Measurements from ENCODE around the gene ARPC5. TPM values are rescaled to one million over a fixed set of nuclear protein-coding genes. Genes with fewer than 3 reads are reported as not detected.

Gene ARPC5
- total RNA-seq, 1 donor from 2014 or later, result 191 TPM

DNA sequence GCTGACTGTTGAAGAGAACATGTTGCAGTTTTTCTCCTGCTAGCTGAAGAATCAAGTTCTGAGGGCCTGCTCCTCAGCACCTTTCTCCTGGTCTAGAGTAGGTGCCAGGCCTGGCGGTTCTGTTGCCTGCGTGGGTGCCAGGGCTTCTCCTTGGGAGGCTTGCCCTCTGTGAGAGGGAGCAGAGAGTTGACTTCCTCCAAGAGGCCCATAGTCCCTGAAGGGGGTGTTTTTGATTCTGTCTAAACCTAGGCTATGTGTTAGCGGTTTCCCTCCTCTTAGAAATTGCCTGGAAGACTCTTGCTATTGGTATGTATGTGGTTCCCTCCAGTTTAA, 17.8 kb upstream of the ARPC5 start:
- Histone ChIP-seq H3K36me3 (no peaks in the 10 kb centered on the region), H3K4me3 (no peak overlapping the region), H3K27me3 (ENCODE audit: low read depth) (no peaks in the 10 kb centered on the region), H3K9me3 (no peaks in the 10 kb centered on the region), H3K27ac (peak overlapping the region; percentile 73), H3K4me1 (peaks cover 27% of the 10 kb centered on the region)
- TF ChIP-seq, protein P1, sequence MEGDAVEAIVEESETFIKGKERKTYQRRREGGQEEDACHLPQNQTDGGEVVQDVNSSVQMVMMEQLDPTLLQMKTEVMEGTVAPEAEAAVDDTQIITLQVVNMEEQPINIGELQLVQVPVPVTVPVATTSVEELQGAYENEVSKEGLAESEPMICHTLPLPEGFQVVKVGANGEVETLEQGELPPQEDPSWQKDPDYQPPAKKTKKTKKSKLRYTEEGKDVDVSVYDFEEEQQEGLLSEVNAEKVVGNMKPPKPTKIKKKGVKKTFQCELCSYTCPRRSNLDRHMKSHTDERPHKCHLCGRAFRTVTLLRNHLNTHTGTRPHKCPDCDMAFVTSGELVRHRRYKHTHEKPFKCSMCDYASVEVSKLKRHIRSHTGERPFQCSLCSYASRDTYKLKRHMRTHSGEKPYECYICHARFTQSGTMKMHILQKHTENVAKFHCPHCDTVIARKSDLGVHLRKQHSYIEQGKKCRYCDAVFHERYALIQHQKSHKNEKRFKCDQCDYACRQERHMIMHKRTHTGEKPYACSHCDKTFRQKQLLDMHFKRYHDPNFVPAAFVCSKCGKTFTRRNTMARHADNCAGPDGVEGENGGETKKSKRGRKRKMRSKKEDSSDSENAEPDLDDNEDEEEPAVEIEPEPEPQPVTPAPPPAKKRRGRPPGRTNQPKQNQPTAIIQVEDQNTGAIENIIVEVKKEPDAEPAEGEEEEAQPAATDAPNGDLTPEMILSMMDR (IDR thresholded peaks at IDR 0.05), result no peak
- intact Hi-C loops (cut with DNase I), result loop anchor here (5.0 kb wide), 1 partner anchor 264 kb away; no protein-coding TSS in a partner anchor
- ATAC-seq (peak; percentile 25 to 49), DNase-seq (no peak)

DNA sequence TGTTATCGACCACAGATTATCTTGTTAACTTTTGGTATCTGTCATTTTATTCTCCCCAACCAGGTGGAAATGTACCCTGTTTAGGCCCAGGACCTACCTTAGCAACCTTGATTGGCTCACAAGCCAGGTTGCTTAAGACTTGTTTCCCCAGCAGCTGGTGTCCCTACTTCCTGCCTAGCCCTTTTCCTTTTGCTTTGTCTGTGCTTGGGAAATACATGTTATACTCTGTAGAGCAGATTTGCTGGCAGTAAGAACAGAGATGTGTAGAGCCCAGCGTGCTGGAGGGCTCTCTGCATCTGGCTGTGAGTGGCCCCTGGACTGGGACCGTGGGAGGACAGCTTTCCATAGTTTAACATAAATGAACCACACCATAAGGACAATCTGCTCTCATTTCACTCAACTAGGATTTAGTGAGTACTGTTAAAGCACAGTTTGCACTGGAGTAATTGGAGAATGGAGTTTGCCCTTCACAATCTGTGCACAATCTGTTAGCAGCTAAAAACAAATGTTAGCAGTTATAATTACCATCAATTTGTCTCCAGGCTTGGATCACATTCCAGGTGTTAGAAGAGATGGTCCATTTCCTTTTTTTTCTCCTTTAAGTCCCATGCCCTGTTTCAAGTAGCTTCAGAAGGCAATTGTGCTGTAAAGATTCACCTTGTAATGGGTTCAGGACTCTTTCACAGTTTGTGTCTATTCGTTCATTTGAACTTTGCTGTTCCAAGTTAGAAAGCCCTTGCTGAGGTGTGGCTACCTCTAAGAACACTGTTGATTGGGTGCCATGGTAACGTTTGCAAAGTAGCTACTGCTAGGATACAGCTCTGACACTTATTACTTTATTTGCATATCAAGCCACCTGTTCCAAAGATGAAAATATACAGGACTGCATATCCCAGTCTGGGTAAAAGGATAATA, 17.2 kb upstream of the ARPC5 start, which contains the start of gene APOBEC4:
APOBEC4 (minus strand) TSS at position 770 of the 915 bp plus-strand sequence. CDS start 4,535 bp downstream, outside the sequence.
- peak within 1 kb of the TSS; percentile 73 for H3K27ac ChIP-seq
- no peaks in the 10 kb centered on the region for H3K36me3 ChIP-seq
- intact Hi-C loops (cut with DNase I), result loop anchor here (5.0 kb wide), 1 partner anchor 264 kb away; no protein-coding TSS in a partner anchor
- ATAC-seq (peak; percentile 88 to 89), DNase-seq (no peak)
- H3K9me3 ChIP-seq, result no peaks in the 10 kb centered on the region
- TF ChIP-seq, protein P1 (IDR thresholded peaks at IDR 0.05), result no peak
- no peaks in the 10 kb centered on the region for H3K27me3 ChIP-seq (ENCODE audit: low read depth)
- H3K4me3 ChIP-seq, result no peak within 1 kb of the TSS
- H3K4me1 ChIP-seq, result peaks cover 27% of the 10 kb centered on the region

DNA sequence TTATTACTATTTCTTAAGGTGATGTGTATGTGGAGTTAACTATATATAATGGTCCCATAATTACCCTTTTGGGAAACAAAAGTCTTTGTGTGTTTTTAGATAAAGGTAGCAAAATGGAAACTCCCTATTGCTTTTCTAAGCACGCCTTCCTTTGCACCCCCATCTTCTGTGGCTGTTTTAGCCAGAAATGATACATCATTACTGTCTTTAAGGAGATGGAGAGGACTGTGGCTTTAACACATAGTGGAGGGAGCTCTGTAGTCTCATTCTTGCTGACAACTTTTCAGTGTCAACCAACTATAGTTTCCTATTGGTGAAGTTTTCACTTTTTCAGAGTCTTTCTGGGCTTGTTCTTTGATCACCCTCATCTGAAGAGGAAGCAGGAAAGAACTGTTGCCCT, 16.5 kb upstream of the ARPC5 start:
- TF ChIP-seq, protein P1 (IDR thresholded peaks at IDR 0.05), result no peak
- ATAC-seq (no peak), DNase-seq (no peak)
- peak overlapping the region; percentile 73 for H3K27ac ChIP-seq
- H3K27me3 ChIP-seq (ENCODE audit: low read depth), result no peaks in the 10 kb centered on the region
- peaks cover 27% of the 10 kb centered on the region for H3K4me1 ChIP-seq
- no peaks in the 10 kb centered on the region for H3K36me3 ChIP-seq
- H3K4me3 ChIP-seq, result no peak overlapping the region
- no peaks in the 10 kb centered on the region for H3K9me3 ChIP-seq
- intact Hi-C loops (cut with DNase I), result loop anchor here (5.0 kb wide), 1 partner anchor 265 kb away; no protein-coding TSS in a partner anchor

DNA sequence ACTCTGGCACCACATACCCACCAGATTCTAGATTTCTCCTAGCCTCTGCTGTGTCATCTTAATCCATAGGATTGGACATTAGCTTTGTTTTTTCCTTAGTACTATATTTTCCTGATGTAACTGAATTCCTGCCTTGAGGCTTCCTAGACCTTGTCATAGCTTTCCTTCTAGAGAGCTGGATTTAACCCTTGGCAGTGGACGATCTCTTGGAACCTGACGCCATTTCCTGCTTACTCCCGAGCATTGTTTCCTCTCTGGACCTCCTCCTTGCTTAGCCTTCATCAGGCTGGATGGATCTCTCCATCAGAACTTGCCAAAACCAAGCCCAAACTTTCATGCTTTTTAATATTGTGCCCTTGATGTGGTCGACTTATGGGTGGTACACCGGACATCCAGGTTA, 16.0 kb upstream of the ARPC5 start:
- no peak overlapping the region for H3K4me3 ChIP-seq
- H3K36me3 ChIP-seq, result no peaks in the 10 kb centered on the region
- intact Hi-C loops (cut with DNase I), result loop anchor here (5.0 kb wide), 1 partner anchor 266 kb away; no protein-coding TSS in a partner anchor
- TF ChIP-seq, protein P1 (IDR thresholded peaks at IDR 0.05), result no peak
- H3K9me3 ChIP-seq, result no peaks in the 10 kb centered on the region
- DNase-seq (no peak), ATAC-seq (no peak)
- no peak overlapping the region for H3K27ac ChIP-seq
- peaks cover 27% of the 10 kb centered on the region for H3K4me1 ChIP-seq
- no peaks in the 10 kb centered on the region for H3K27me3 ChIP-seq (ENCODE audit: low read depth)

DNA sequence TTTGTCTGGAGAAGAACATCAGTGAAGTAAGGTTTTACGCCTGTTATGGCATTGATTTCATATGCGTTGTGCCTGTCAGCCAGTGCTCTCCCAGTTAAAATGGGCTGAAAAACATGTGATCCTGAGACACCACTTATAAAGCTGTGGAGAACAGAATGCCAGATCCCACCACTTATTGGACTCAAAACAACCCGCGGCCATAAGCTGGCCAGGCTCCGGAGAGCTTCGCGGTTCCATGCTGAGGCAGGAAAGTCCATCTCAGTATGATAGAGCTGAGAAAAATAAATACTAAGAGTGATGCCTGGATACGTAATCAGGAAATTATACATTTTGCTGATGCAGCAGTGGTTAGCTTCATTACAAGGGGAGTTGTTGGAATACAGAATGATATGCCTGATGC, 12.5 kb upstream of the ARPC5 start:
- intact Hi-C loops (cut with DNase I), result no loop called here
- H3K4me1 ChIP-seq, result peaks cover 11% of the 10 kb centered on the region
- TF ChIP-seq, protein P1 (IDR thresholded peaks at IDR 0.05), result no peak
- no peaks in the 10 kb centered on the region for H3K27me3 ChIP-seq (ENCODE audit: low read depth)
- ATAC-seq (no peak), DNase-seq (no peak)
- no peaks in the 10 kb centered on the region for H3K36me3 ChIP-seq
- H3K9me3 ChIP-seq, result no peaks in the 10 kb centered on the region
- no peak overlapping the region for H3K27ac ChIP-seq
- H3K4me3 ChIP-seq, result no peak overlapping the region

Measured in lower lobe of right lung (tissue), 2 donors.